ENCODE data around the gene TRIM14.
"Not testable (repeated sequence)": the region's sequence is repeated elsewhere in the genome, so short reads cannot be mapped to it uniquely, and the experiment has no call there.

The TRIM14 gene

DNA sequence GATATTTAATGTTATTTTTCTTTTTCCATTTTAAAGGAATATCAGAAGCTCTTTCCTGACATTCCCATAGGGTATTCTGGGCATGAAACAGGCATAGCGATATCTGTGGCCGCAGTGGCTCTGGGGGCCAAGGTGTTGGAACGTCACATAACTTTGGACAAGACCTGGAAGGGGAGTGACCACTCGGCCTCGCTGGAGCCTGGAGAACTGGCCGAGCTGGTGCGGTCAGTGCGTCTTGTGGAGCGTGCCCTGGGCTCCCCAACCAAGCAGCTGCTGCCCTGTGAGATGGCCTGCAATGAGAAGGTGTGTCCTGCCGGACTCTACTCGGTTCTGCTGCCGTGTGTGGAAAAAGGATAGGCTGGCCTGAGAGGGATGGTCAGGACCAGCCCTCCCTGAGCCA, 38.2 kb downstream of the TRIM14 start:
- no peak for DNase-seq

GRCh38 chr9:98080326-98080725, 38.7 kb downstream of the TRIM14 start:
- DNase-seq = no peak

GRCh38 chr9:98078895-98079294, 40.1 kb downstream of the TRIM14 start:
- DNase-seq = no peak

- DNase-seq = not testable (repeated sequence)
Observed at GRCh38 chr9:98076514-98076890, 42.5 kb downstream of the TRIM14 start.

DNA sequence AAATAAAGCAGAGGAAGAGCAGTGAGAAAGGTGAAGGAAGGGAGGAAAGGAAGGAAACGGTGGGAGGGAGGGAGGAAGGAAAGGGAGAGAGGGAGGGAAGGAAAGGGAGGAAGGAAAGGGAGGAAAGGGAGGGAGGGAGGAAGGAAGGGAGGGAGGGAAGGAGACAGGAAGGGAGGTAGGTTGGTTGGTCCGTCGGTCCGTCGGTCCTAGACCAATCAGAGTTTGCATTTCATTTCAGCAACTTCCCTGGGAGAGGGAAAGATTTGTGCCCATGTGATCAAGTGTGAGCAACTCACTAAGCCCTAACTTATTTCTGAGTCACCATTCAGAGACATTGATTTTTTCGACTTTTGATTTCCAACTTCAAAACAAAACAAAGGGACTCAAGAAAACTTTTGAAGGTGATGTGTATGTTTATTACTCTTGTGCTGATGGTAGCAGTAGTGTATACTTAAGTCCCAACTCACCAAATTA, 43.7 kb downstream of the TRIM14 start:
- DNase-seq = peak in 1 of 2 donors; percentile 54

GRCh38 chr9:98074115-98074990, 44.7 kb downstream of the TRIM14 start:
- DNase-seq = peak; percentile 63 to 72

DNA sequence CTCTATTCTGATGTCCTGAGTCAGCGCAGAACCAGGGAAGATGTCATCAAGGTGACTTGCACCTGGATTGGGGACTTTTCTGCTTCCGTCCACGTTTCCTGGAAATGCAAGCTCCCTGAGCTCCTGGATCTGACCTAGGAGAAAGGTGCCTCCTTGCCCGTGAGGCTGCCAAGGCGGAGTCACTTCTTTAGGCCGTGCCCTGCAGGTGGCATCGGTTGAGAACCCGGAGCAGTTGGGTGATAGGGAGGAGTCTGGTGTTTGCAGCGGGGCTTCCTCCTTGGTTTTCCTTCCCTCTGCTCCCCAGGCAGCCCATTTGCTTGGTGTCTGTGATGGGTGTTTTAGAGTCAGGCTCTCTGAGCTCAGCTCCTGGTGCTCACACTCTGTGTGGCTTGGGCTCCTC, 47.3 kb downstream of the TRIM14 start:
- no peak for DNase-seq

DNA sequence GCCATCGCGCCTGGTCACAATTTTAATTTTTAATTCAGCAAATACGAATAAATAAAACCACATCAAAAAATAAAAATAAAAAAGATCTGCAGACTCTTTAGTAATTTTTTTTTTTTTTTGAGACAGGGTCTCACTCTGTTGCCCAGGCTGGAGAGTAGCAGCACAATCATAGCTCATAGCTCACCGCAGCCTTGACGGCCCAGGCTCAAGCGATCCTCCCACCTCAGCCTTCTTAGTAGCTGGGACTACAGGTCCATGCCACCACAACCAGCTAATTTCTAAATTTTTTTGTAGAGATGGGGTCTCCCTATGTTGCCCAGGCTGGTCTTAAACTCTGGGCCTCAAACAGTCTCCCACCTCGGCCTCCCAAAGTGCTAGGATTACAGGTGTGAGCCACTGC, 48.3 kb downstream of the TRIM14 start:
- DNase-seq = no peak

GRCh38 chr9:98069551-98069950, 49.5 kb downstream of the TRIM14 start:
- no peak for DNase-seq

GRCh38 chr9:98067184-98067583, 51.8 kb downstream of the TRIM14 start:
- DNase-seq = no peak

- DNase-seq = no peak
Observed at GRCh38 chr9:98066235-98066634, 52.8 kb downstream of the TRIM14 start.

- DNase-seq = no peak
Observed at GRCh38 chr9:98064623-98065392, 54.2 kb downstream of the TRIM14 start.

GRCh38 chr9:98062161-98062560, 56.9 kb downstream of the TRIM14 start:
- DNase-seq = no peak

GRCh38 chr9:98057138-98057799, 61.8 kb downstream of the TRIM14 start:
- DNase-seq = no peak

GRCh38 chr9:98056269-98057137, 62.5 kb downstream of the TRIM14 start, which contains the start of gene NANS:
Gene NANS (plus strand): TSS chr9:98056732. CDS start chr9:98056809, 77 bp downstream.
- peak; percentile 90 to 92 for DNase-seq

DNA sequence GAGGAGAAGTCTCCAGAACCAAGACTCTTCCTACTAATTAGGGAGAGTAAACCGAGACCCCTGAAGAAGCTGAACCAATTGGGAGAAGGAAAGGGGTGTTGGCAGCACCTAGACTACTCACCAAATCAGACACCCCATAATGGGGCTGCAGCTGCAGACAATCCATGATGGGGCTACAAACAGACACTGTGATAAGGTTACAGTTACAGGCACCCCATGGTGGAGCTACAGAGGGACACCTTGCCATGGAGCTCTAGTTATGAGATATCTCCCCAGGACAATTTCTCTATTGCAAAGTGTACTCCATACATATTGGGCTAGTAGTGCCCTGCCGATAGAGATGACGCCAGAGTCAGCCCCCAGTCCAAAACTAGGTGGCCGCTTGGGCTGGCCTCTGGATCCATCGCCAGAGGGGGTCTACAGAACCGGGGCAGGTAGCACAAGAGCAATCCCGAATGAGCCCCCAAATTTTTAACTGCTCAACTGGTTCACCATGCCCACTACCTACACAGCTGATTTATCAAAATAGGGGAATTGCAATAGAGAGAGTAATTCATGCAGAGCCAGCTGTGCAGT, 64.6 kb downstream of the TRIM14 start:
- no peak for DNase-seq

GRCh38 chr9:98050351-98050750, 68.7 kb downstream of the TRIM14 start:
- no peak for DNase-seq

GRCh38 chr9:98049288-98050072, 69.5 kb downstream of the TRIM14 start:
- no peak for DNase-seq

- DNase-seq = no peak
Observed at GRCh38 chr9:98047002-98047401, 72.0 kb downstream of the TRIM14 start.

- no peak for DNase-seq
Observed at GRCh38 chr9:98046180-98046543, 72.9 kb downstream of the TRIM14 start.

All from CD4-positive, alpha-beta T cell treated with Interleukin-4 for 1 hour (primary cell).